ACC112 (cell line): ENCODE measurements around the gene FREM2.

Source experiments
- H2AFZ ChIP-seq: fragments of 200-600 bp; sonication (generic); one replicate; pipeline ENCODE4 v1.6.0; 2017; ENCODE audit warnings: antibody characterized with exemption, low read length; ENCODE audit not compliant: unreplicated experiment
- H3K27ac ChIP-seq: fragments of 200-600 bp; sonication (generic); 2 replicates; pipeline ENCODE4 v1.5.1; 2014; ENCODE audit warnings: low read depth, mild to moderate bottlenecking, antibody characterized with exemption, low read length, moderate library complexity
- H3K27me3 ChIP-seq: fragments of 200-600 bp; sonication (generic); 2 replicates; pipeline ENCODE4 v1.6.1; 2014; ENCODE audit warnings: mild to moderate bottlenecking, antibody characterized with exemption, low read length, moderate library complexity, mixed read lengths; ENCODE audit not compliant: insufficient read depth
- H3K36me3 ChIP-seq: fragments of 200-600 bp; sonication (generic); 2 replicates; pipeline ENCODE4 v1.6.1; 2016; ENCODE audit warnings: mild to moderate bottlenecking, antibody characterized with exemption, low read length, moderate library complexity, mixed read lengths; ENCODE audit not compliant: insufficient read depth
- H3K4me1 ChIP-seq: fragments of 200-600 bp; sonication (generic); one replicate; pipeline ENCODE4 v1.6.1; 2016; ENCODE audit warnings: low read length, mixed read lengths; ENCODE audit not compliant: insufficient read depth, unreplicated experiment, control insufficient read depth
- H3K4me3 ChIP-seq: fragments of 200-600 bp; sonication (generic); 2 replicates; pipeline ENCODE4 v1.5.1; 2014; ENCODE audit warnings: mild to moderate bottlenecking, low read depth, low read length
- H3K79me2 ChIP-seq: fragments of 200-600 bp; sonication (generic); one replicate; pipeline ENCODE4 v1.6.0; 2016; ENCODE audit warnings: low read length; ENCODE audit not compliant: control insufficient read depth, unreplicated experiment, insufficient read depth

FREM2 gene

GRCh38 chr13:38664906-38665305, 22.0 kb upstream of the FREM2 start:
- H3K4me1 ChIP-seq, result no peaks in the 10 kb centered on the region
- no peak overlapping the region for H2AFZ ChIP-seq
- peaks cover 61% of the 10 kb centered on the region for H3K27me3 ChIP-seq
- no peaks in the 10 kb centered on the region for H3K36me3 ChIP-seq
- H3K79me2 ChIP-seq, result no peaks in the 10 kb centered on the region
- no peak overlapping the region for H3K4me3 ChIP-seq
- no peak overlapping the region for H3K27ac ChIP-seq

- Histone ChIP-seq H3K27me3 (peaks cover 80% of the 10 kb centered on the region), H3K36me3 (no peaks in the 10 kb centered on the region), H3K4me1 (no peaks in the 10 kb centered on the region), H3K4me3 (no peak overlapping the region), H3K27ac (no peak overlapping the region), H2AFZ (no peak overlapping the region), H3K79me2 (no peaks in the 10 kb centered on the region)
Observed at GRCh38 chr13:38667526-38668109, 19.3 kb upstream of the FREM2 start.

- Histone ChIP-seq H3K79me2 (no peaks in the 10 kb centered on the region), H3K4me3 (no peak overlapping the region), H2AFZ (no peak overlapping the region), H3K36me3 (no peaks in the 10 kb centered on the region), H3K27me3 (peaks cover 85% of the 10 kb centered on the region), H3K4me1 (no peaks in the 10 kb centered on the region), H3K27ac (no peak overlapping the region)
Observed at GRCh38 chr13:38669234-38669964, 17.5 kb upstream of the FREM2 start.

- H3K27ac ChIP-seq, result no peak overlapping the region
- no peaks in the 10 kb centered on the region for H3K4me1 ChIP-seq
- no peak overlapping the region for H2AFZ ChIP-seq
- H3K79me2 ChIP-seq, result no peaks in the 10 kb centered on the region
- H3K4me3 ChIP-seq, result no peak overlapping the region
- peaks cover 83% of the 10 kb centered on the region for H3K27me3 ChIP-seq
- H3K36me3 ChIP-seq, result no peaks in the 10 kb centered on the region
Observed at GRCh38 chr13:38670627-38671026, 16.2 kb upstream of the FREM2 start.

GRCh38 chr13:38671980-38672379, 14.9 kb upstream of the FREM2 start:
- Histone ChIP-seq H3K4me1 (no peaks in the 10 kb centered on the region), H3K79me2 (no peaks in the 10 kb centered on the region), H3K4me3 (no peak overlapping the region), H3K27me3 (peaks cover 83% of the 10 kb centered on the region), H2AFZ (no peak overlapping the region), H3K36me3 (no peaks in the 10 kb centered on the region), H3K27ac (no peak overlapping the region)

GRCh38 chr13:38674208-38674607, 12.7 kb upstream of the FREM2 start:
- Histone ChIP-seq H3K27me3 (peaks cover 83% of the 10 kb centered on the region), H3K4me1 (no peaks in the 10 kb centered on the region), H3K27ac (no peak overlapping the region), H2AFZ (no peak overlapping the region), H3K4me3 (no peak overlapping the region), H3K36me3 (no peaks in the 10 kb centered on the region), H3K79me2 (no peaks in the 10 kb centered on the region)

GRCh38 chr13:38680912-38681311, 6.0 kb upstream of the FREM2 start:
- peaks cover 78% of the 10 kb centered on the region for H3K27me3 ChIP-seq
- H2AFZ ChIP-seq, result no peak overlapping the region
- H3K4me1 ChIP-seq, result no peaks in the 10 kb centered on the region
- H3K27ac ChIP-seq, result no peak overlapping the region
- H3K79me2 ChIP-seq, result no peaks in the 10 kb centered on the region
- H3K36me3 ChIP-seq, result no peaks in the 10 kb centered on the region
- no peak overlapping the region for H3K4me3 ChIP-seq

GRCh38 chr13:38684714-38685113, 2.2 kb upstream of the FREM2 start:
- Histone ChIP-seq H3K4me3 (no peak overlapping the region), H3K36me3 (no peaks in the 10 kb centered on the region), H3K4me1 (peaks cover 6% of the 10 kb centered on the region), H3K27ac (no peak overlapping the region), H3K27me3 (peaks cover 83% of the 10 kb centered on the region), H2AFZ (no peak overlapping the region), H3K79me2 (no peaks in the 10 kb centered on the region)

- Histone ChIP-seq H3K4me1 (peaks cover 6% of the 10 kb centered on the region), H3K4me3 (no peak overlapping the region), H2AFZ (no peak overlapping the region), H3K36me3 (no peaks in the 10 kb centered on the region), H3K27ac (no peak overlapping the region), H3K27me3 (peaks cover 84% of the 10 kb centered on the region), H3K79me2 (no peaks in the 10 kb centered on the region)
Observed at GRCh38 chr13:38685431-38685830, 1.4 kb upstream of the FREM2 start.

- peaks cover 90% of the 10 kb centered on the region for H3K27me3 ChIP-seq
- no peaks in the 10 kb centered on the region for H3K36me3 ChIP-seq
- no peak overlapping the region for H3K27ac ChIP-seq
- H3K4me3 ChIP-seq, result peak overlapping the region; percentile 65
- peaks cover 6% of the 10 kb centered on the region for H3K4me1 ChIP-seq
- no peaks in the 10 kb centered on the region for H3K79me2 ChIP-seq
- H2AFZ ChIP-seq, result no peak overlapping the region
Observed at GRCh38 chr13:38685974-38686576, 802 bp upstream of the FREM2 start.
